Measurements from ENCODE around the gene NKD1. TPM values are rescaled to one million over a fixed set of nuclear protein-coding genes. Genes with fewer than 3 reads are reported as not detected.
A peak's percentile ranks its signal among the peaks of the same experiment; 100 is the strongest.

The NKD1 gene
- total and polyA plus RNA-seq, 2 of the 8 experiments (the other 6 are each of a cell fraction or from before 2014, with no cell fraction given) = 0.70 to 4.5 TPM

- Histone ChIP-seq H2AFZ (ENCODE audit: low read length) (no peak overlapping the region), H3K23me2 (ENCODE audit: low read depth, low read length) (no peaks in the 10 kb centered on the region; the same call in 1 of the 2 replicates), H3K79me2 (ENCODE audit: control insufficient read depth in 1 of 2, insufficient read depth in 2 of 2, low read length in 2 of 2) (no peaks in the 10 kb centered on the region), H3K4me3 (ENCODE audit: extremely low read depth in 1 of 4, insufficient read depth in 2 of 4, low read depth in 3 of 4, low read length in 4 of 4) (no peak overlapping the region; a peak in 1 of 8 replicates), H2BK5ac (ENCODE audit: low read depth, low read length) (no peak overlapping the region), H2BK15ac (ENCODE audit: low read length) (no peak overlapping the region), H3K36me3 (ENCODE audit: control insufficient read depth in 2 of 4, insufficient read depth in 4 of 4, low read length in 3 of 4) (no peaks in the 10 kb centered on the region), H2BK120ac (replicated peaks; ENCODE audit: low read depth, low read length) (no peak overlapping the region), H4K8ac (ENCODE audit: extremely low read depth, insufficient read depth, low read length) (no peak overlapping the region), H3K9me3 (ENCODE audit: insufficient read depth in 2 of 2, low read depth in 1 of 2, low read length in 1 of 2) (peaks cover 13 to 20% of the 10 kb centered on the region in 2 experiments), H3K27ac (ENCODE audit: low read depth, low read length) (no peak overlapping the region), H3K4me2 (ENCODE audit: insufficient read depth in 1 of 2, low read depth in 2 of 2, low read length in 2 of 2) (no peak overlapping the region), H3K27me3 (replicated peaks in 1 of 4; ENCODE audit: control insufficient read depth in 3 of 4, extremely low read depth in 1 of 4, insufficient read depth in 3 of 4, low read length in 3 of 4) (no peaks in the 10 kb centered on the region), H4K20me1 (replicated peaks in 1 of 2; ENCODE audit: control insufficient read depth in 1 of 2, insufficient read depth in 2 of 2, low read length in 2 of 2) (no peaks in the 10 kb centered on the region), H2BK20ac (ENCODE audit: low read length) (no peak overlapping the region), H3K14ac (ENCODE audit: insufficient read length) (no peak overlapping the region), H3K4ac (replicated peaks; ENCODE audit: insufficient read length, low read depth, low read length) (no peak overlapping the region), H3K9ac (replicated peaks in 1 of 4; ENCODE audit: extremely low read depth in 1 of 4, low read depth in 3 of 4, low read length in 3 of 4) (no peak overlapping the region), H2AK5ac (ENCODE audit: low read depth, low read length) (no peak overlapping the region), H3K23ac (ENCODE audit: insufficient read length) (no peak overlapping the region), H2BK12ac (ENCODE audit: low read depth, low read length) (no peak overlapping the region), H4K91ac (replicated peaks; ENCODE audit: insufficient read length, low read length) (no peak overlapping the region), H3K56ac (replicated peaks; ENCODE audit: insufficient read length, low read depth, low read length) (no peak overlapping the region), H3K79me1 (ENCODE audit: low read depth, low read length) (no peaks in the 10 kb centered on the region), H3K18ac (ENCODE audit: extremely low read depth, low read length) (no peak overlapping the region), H4K5ac (ENCODE audit: insufficient read length, low read depth, low read length) (no peak overlapping the region), H3K4me1 (replicated peaks in 1 of 4; ENCODE audit: control insufficient read depth in 3 of 4, insufficient read depth in 4 of 4, low read length in 3 of 4) (peaks cover 0 to 2% (median 0%) of the 10 kb centered on the region in 4 experiments; a peak in 1 of 7 replicates)
- ChIA-PET POLR2A (ENCODE audit: partially characterized antibody) (no interaction called here), CTCF (ENCODE audit: partially characterized antibody) (interaction anchor here (0.5 to 21.1 kb wide), 47 partner anchors 8 to 801 kb away, joined by 3 to 279 read pairs (median 4); partner anchors contain the start of gene SNX20)
- DNase-seq (ENCODE audit: low read depth in 1 of 2, low spot score in 2 of 2) (peak in 1 of 2 experiments; percentile 74), FAIRE-seq (peak; percentile 52)
- WGBS, 2 experiments (ENCODE audit: extremely low coverage in 1 of 2, insufficient coverage in 1 of 2, insufficient read length in 1 of 2, insufficient replicate concordance in 2 of 2, low coverage in 1 of 2, low lambda C conversion rate in 2 of 2, missing lambda C conversion rate in 1 of 2) = 21% methylated on average over 2 of the region's 2 CpGs; no CpG with 5 or more reads in 1 of the 2 experiments
- TF ChIP-seq TEAD4 (IDR thresholded peaks at IDR 0.05; ENCODE audit: low read depth, low read length) = 0 out of 2 replicates have a peak, but pooled peaks have one; percentile 11
- no peak for TF ChIP-seq JUN (IDR thresholded peaks at IDR 0.05; ENCODE audit: low read depth, low read length)
- TF ChIP-seq E2F6 (IDR thresholded peaks at IDR 0.05) = no peak
- TF ChIP-seq SP1 (IDR thresholded peaks at IDR 0.05; ENCODE audit: low read depth, low read length) = no peak
- TF ChIP-seq RNF2 (IDR thresholded peaks at IDR 0.05; ENCODE audit: borderline replicate concordance, low read depth, low read length, missing control alignments, poor library complexity, severe bottlenecking) = no peak
- TF ChIP-seq BRCA1 (IDR thresholded peaks at IDR 0.05; ENCODE audit: low read depth, low read length) = no peak
- no peak for TF ChIP-seq EZH2 (IDR thresholded peaks at IDR 0.05; ENCODE audit: low read depth, low read length, severe bottlenecking)
- no peak for TF ChIP-seq SIN3A (conservative IDR thresholded peaks at IDR 0.05 in 1 of 2, IDR thresholded peaks at IDR 0.05 in 1 of 2; ENCODE audit: low read depth in 1 of 2, low read length in 2 of 2)
- no peak for TF ChIP-seq ATF3 (IDR thresholded peaks at IDR 0.05; ENCODE audit: insufficient read depth, low read depth, low read length)
- no peak for TF ChIP-seq CHD2 (IDR thresholded peaks at IDR 0.05; ENCODE audit: low read length)
- no peak for TF ChIP-seq SUZ12 (IDR thresholded peaks at IDR 0.05; ENCODE audit: low read length)
These were observed 123.6 kb downstream of the NKD1 start for GRCh38 chr16:50671644-50672260.

Measured in H1 (cell line).